Stimulated activated CD8-positive, alpha-beta memory T cell treated with anti-CD3 and anti-CD28 coated beads, Interleukin-2, amount 100 ng/mL, for 1 hour (primary cell): Measurements from ENCODE around the gene RUSF1.
A peak's percentile ranks its signal among the peaks of the same experiment; 100 is the strongest.
"Not testable (repeated sequence)": the region's sequence is repeated elsewhere in the genome, so short reads cannot be mapped to it uniquely, and the experiment has no call there.

Source experiments
- DNase-seq, 2 donors: peaks; one replicate each; pipeline ENCODE4 v3.0.0-alpha.2; 2020; ENCODE audit warnings: low read depth in 2 of 2

The RUSF1 gene

DNA sequence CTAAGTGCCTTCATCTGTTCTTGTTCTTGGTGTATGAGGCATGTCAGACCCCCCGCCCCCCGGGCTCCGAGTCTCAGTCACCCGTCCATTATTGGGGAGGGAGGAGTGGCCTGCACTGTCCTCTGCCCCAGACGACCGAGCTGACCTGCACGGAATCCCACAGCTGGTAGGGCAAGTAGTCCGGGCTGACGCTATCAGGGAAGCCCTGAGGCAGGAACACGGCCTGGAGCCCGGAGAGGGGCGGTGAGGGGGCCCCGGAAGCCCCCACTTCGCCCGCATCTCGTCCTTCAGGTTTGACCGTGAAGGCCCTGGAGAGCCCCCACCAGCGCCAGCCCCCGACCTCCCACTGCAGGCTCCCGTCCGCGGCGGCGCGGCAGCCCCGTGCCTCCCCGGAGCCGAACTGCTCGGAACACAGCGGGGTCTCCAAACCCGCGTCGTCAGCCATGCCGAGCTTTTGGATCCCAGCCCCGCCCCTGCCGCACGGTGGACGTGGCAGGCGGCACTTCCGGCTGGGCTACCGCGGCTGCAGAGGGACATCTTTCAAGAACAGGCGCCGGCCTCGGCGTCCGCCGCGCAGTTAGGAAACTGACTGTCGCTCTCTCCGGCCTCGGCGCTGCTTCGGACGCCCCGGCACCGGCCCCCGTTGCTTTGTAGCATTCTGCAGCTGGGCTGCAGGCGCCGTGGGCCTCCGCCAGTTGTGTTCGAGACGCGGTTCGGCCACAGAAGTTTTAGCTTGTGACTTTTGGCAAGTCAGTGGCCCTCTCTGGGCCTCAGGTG lies at the start of gene RUSF1:
Gene RUSF1, minus strand, starts transcription at position 463 of the 777 bp plus-strand sequence. Its CDS starts 18 bp downstream, at position 445.
- peak; percentile 54 to 68 for DNase-seq

DNA sequence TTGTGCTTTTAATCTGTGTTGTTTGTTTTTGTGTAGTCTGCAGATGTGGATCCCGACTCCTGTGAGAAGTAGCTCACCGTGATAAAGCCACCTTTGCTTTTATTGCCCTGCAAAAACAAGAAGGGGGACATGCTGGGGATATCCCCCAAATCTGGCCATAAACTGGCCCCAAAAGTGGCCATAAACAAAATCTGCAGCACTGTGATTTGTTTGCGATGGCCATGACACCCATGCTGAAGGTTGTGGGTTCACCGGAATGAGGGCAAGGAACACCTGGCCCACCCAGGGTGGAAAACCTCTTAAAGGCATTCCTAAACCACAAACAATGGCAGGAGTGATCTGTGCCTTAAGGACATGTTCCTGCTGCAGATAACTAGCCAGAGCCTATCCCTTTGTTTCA lies 34.6 kb upstream of the RUSF1 start:
- DNase-seq, result no peak

DNA sequence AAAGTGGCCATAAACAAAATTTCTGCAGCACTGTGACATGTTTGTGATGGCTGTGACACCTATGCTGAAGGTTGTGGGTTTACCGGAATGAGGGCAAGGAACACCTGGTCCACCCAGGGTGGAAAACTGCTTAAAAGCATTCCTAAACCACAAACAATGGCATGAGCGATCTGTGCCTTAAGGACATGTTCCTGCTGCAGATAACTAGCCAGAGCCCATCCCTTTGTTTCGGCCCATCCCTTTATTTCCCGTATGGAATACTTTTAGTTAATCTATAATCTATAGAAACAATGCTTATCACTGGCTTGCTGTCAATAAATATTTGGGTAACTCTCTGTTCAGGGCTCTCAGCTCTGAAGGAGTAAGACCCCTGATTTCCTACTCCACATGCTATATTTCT lies 31.6 kb upstream of the RUSF1 start:
- DNase-seq, result not testable (repeated sequence)

DNA sequence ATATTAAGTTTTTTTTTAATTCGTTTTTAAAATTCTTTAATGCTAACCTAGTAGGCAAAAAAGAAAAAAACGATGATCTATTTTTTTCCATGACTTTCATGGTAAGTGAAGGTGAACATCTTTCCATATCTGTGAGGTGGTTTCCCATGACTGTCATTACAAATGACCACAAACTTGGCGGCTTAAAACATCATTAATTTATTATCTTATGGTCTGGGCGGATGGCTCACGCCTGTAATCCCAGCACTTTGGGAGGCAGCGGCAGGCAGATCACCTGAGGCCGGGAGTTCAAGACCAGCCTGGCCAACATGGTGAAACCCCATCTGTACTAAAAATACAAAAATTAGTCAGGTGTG lies 30.0 kb upstream of the RUSF1 start:
- not testable (repeated sequence) for DNase-seq

DNA sequence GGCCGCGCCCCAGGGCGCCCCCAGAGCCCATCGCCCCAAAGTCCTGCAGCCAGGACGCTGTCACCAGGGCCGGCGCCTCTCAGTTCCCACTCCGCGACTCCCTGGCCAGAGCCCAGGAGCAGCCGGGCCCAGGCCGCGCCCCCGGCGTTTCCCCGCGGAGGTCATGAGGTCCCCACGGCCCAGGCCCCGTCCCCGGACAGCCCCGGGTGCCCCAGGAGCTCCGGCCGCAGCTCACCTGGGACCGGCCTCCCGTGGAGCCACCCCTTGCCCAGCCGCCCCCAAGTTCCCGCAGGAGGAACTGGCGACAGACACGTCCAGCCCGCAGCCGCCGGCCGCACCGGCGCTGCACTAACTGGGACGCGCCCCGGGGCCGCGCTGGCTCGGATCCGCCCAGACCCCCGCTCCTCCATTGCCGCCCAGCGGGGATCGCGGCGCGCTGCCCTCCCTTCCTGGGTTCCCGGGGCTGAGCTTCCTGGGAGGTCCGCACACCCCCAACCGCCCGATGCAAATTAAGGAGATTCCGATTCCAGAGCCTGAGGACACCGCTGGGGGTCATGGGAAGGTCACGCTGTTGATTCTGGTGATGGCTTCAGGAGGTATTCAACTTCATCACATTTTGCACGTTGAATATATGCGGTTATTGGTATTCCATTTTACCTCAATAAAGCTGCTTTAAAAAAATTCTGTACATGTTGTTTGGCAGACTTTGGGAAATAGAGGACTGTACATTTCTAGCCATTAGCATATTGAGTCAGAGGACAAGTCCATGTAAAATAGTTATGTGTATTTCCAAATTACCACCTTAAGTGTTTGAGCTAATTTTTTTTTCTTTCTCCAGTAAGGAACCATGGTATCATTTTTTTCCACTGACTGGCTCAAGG lies 29.4 kb upstream of the RUSF1 start:
- no peak for DNase-seq

DNA sequence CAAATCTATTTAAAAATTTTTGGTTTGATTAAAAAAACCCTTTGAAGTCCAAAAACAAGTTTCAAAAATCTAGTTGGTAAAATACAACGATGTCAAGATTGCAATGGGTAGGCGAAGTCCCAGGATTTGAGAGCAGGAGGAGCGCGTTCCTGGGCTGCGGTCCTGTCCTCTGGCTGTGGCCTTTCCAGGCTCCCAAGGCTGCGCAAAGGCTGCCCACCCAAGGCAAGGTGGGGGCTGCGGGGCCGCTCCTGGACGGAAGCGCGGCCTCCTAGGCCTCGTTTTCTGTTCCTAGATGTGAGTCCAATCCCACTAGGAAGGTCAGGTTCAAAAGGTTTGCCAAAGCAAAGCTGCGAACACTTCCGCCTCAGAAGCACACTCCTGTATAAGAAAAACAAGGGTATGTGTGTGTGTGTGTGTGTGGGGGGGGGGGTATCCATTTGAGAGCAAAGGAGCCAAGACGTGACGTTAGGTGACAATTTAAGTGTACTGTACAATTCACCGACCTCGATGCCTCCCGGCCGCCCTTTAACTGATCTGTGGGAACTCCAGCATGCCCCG lies 28.7 kb upstream of the RUSF1 start:
- no peak for DNase-seq

DNA sequence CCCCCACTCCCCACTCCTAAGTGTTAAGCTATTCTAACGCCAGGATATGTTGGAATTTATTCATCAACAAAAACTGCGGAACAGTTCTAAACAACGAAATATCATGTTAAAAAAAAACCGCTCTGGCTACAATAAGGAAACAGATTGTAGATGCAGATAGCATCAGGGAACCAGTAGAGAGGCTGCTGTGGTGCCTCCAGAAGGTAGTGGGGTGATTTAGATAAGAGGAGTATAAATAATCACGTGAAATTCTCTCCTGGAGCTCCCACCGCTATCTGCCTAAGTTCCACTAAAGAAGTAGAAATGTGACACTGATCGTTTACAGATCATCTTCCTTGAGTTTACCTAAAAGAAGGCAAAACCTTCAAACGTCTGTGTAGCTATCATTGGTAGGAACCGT lies 27.5 kb upstream of the RUSF1 start:
- no peak for DNase-seq

DNA sequence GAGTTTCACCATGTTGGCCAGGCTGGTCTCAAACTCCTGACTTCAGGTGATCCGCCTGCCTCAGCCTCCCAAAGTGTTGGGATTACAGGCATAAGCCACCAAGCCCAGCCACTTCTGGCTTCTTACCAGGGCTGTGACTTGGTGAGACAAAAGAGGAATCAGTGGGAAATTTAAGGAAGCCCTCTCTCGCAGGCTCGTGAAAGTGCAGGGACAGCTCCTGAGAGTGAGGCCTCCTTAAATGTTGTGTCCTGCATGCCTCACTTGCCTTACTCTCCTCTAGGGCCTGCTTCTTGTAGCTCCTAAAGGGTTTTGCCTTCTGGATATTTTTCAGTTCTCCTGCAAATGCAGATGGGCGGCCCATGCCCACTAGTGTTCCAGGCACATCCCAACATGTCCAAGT lies 24.7 kb upstream of the RUSF1 start:
- no peak for DNase-seq

DNA sequence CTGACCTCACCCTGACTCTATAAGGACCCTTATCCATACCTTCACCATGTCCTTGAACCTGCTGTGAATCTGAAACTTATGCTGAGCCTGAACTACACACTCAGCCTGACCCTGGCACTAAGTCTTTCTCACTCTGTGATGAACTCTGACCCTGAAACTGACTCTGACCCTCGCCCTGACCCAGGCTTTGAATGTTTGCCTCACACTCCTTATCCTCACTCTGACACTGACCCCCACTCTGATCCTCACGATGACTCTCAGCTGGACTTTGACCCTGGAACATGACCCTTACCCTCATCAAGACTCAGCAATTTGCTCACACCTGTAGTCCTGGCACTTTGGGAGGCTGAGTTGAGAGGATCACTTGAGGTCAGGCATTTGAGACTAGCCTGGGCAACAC lies 23.9 kb upstream of the RUSF1 start:
- no peak for DNase-seq

DNA sequence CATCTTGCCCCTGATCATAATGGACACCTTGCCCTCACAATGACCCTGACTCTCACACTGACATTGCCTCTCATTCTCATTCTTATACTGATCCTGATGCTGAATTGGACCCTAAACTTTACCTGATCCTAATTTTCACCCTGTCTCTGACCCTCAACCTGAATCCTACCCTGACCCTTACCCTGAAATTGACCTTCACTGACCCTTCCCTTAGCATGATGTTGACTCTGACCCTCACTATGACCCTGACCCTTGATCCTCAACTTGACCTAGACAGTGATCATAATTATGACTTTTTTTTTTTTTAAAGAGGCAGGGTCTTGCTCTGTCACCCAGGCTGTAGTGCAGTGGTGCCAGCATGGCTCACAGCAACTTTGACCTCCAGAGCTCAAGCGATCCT lies 22.9 kb upstream of the RUSF1 start:
- DNase-seq, result no peak

DNA sequence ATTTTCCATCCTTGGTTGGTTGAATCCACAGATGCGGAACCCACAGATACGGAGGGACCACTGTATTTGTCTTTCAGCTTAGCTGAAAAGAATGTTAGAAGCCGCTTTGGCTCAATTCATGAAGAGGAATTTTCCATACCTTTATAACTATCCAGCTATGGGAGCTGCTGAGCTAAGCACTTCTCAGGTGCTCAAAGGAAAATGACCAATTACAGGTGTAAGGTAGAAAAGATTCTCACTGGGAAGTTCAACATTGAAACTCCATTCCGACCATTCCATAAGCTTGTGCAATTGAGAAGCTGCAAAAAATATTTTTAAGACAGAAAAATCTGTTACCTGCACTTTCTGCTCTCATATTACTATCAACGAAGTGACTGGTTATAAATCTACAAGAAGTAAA lies 22.2 kb upstream of the RUSF1 start:
- DNase-seq, result no peak

DNA sequence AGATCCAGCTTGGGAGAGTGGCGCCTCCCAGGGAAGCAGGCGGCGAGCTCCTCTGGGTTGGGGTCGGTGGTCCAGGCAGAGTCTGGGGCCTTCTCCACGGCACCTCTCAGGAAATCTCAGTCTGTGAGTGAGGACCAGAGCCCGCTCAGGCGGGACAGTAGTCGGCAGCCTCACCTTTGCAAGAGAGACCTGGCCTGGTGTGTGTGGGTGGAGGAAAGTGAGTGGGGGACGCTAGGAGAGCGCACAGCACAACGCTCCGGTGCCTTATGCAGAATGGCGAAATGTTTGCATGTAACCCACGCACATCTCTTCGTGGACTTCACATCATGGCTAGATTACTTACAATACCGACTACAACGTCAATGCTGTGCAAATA lies 21.7 kb upstream of the RUSF1 start:
- no peak for DNase-seq

DNA sequence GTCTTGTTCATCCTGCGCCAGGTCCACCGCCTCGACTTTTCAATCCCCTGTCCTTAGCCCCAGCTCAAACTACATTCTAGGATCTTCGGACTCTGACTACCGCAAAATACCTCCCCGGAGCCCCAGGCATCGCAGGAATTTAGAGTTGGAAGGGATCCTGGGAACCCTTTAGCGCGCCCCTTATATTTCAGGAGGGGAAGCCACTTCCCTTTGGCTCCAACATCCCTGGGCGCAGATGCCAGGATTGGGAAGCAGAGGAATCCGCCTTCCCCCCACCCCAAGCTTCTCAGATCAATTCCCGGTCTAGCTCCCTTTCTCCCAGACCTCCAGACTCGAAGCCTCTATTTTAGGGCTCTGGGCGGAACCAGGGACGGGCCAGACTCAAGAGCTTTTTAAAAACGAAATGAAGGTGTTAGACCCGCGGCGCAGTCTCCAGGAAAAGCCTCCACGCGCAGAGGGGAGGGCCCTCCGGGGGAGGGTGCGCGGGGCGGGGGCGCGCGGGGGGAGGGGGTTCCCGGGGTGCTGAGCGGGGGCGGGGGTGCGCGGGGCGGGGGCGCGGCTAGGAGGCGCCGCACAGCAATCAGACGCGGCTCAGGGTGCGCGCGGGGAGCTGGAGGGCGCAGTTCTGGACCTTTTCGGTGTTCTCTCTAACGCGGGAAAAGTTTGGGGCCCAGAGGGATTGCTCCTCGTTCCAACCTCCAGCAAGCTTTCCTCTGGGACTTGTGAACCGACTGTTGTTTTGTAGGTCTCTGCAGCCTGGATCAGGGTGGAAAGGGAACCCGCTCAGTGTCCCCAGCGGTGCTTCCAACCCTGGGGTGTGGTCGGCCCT lies 21.1 kb upstream of the RUSF1 start:
- DNase-seq, result no peak

DNA sequence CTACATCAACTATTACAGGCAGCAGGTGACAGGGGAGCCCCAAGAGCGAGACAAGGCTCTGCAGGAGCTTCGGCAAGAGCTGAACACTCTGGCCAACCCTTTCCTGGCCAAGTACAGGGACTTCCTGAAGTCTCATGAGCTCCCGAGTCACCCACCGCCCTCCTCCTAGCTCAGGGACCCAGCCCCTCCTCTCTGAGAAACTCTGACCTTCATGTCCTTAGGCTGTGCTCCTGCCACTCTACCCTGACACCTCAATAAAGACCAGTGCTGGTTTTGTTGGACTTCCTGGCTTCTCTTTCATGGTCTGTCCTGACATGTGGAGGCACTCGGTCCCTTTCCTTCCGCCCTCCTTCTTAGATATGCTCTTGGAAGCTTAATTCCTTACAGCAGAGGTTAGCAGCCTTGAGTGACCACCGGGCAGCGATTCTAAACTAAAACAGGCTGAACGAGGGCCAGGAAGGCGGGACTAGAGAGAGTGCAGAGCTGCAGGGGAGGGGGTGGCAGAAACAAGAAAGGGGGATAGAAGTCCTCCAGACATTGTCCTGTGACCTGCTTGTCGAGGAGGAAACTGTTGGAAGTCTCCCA lies 20.4 kb upstream of the RUSF1 start:
- no peak for DNase-seq

DNA sequence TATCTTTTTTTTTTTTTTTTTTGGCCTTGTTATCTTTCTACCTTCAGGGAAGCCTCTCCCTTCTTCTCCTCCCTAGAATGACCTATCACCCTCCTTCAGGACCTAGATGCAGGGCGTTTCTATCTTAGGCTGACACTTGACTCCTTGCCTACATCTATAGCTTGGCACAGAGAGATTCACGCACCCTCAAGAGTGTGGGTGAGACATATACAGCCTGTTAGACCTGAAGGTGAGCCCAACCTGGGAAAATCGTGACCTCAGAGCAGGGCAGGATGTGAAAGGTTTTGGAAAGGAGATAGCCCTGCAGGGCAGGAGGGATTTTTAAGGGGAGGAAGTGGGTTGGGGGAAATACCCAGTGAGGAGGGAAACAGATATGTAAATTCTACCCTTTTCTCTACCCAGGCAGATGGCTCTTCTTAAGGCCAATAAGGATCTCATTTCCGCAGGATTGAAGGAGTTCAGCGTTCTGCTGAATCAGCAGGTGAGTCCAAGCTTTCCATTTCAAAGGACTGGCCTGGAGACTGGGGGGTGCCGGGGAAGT lies 19.6 kb upstream of the RUSF1 start, which contains the start of gene AHSP:
Gene AHSP, plus strand, starts transcription at position 167 of the 541 bp plus-strand sequence. Its CDS starts 240 bp downstream, at position 407.
- no peak for DNase-seq

DNA sequence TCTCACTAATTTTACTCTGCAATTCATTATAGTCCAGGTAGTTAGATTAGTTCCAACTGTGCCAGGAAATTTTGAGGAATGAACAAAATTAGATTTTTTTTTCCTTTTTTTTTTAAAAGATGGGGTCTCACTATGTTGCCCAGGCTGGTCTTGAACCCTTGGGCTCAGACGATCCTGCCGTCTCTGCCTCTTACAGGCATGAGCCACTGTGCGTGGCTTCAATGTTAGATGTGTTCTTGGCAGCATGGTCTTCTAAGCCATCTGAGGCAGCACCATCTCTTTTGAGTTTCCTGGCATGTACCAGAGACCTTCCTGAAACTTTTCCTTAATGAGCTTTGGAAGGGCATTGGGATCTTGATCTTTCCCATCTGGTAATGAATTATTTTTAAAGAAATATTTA lies 16.9 kb upstream of the RUSF1 start:
- no peak for DNase-seq

DNA sequence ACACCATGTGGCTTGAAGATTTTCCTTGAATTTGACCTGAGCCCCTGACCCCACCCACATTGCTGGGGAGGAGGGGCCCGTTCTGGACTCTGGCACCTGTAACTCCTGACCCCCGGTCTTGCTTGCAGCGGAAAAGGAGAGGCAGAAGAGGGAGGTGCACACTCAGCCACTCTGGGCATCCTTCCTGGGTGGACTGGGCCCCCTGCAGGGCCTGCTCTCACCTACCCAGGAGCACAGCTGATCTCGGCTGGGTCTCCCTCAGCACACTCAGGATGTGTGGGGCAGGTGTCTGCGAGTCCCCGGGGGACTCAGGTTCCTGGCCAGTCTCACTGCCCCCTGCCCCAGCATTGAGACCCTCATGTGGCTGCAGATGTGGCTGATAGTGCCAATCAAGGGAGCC lies 15.6 kb upstream of the RUSF1 start:
- not testable (repeated sequence) for DNase-seq

DNA sequence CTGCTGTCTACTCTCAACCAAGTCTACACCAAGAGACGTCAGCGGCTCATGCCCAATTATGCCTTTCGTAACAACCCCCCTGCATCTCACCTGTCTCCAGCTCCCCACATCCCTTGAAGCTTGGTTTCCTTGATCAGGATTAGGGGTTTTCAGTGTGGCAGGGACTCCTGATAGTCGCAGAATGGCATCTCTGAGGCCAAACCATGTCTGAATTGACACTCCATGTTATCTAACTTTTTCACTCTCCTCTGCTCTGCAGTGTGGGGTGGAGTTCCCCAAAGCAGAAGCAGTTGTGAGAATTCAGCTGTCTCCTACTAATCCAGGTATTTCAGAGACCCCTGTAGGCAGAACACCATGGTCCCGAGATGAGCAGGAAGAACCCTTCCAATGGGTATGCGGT lies 13.9 kb upstream of the RUSF1 start:
- no peak for DNase-seq

DNA sequence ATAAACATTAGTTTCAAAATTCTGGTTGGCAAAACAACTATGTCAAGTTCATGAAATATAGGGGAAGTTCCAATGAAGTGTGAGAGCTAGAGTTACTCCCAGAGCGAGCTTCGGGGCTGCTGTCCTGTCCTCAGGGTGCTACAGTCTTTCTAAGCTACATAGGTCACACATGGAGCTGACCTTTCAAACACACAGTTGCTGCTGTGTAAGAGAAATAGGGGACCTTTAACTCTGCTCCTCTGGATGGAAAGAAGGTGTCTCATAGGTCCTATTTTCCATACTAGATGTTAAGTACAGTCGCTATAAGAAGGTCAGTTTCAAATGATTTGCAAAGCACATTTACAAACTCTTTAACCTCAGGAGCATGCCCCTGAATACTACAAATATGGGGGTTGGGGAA lies 13.2 kb upstream of the RUSF1 start:
- DNase-seq, result no peak

DNA sequence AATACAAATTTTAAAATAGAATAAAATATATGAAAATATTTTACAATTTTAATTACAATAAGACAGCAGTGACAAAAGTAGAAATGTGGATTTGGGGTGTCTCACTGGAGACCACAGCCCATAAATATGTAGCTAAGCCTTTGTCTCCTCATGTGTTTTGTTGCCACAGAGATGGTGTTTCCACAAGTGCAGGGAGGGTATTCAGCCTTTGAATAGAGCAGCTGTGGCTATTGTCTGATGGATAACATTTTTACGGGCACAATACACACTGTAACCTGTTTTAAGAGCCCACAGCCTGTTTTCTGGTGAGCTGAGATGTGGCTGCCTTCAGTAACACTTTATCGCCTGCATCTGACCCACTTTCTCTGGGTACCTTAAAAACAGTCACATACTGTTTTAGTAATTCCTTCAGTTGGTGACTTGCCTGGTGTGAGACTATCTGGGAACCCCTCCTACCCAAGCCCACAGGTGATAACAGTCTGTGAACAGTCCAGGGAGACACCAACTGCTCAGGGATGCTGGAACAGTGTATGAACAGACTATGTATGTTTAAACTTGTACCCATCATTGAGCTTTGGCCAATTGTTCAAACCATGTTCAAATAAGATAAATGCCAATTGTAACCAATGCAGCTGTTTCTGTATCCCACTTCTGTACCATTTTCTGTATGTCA lies 11.7 kb upstream of the RUSF1 start:
- DNase-seq, result no peak
